HG03103 (cell line): ENCODE results near the gene P3H2.
"Not testable (repeated sequence)": the region's sequence is repeated elsewhere in the genome, so short reads cannot be mapped to it uniquely, and the experiment has no call there.

Experiments used
- ATAC-seq: cut with Tn5 transposase; IDR thresholded peaks from one replicate; pipeline ENCODE4 v1.9.1; 2021; ENCODE audit warnings: low read depth; ENCODE audit not compliant: unreplicated experiment

P3H2 gene, protein sequence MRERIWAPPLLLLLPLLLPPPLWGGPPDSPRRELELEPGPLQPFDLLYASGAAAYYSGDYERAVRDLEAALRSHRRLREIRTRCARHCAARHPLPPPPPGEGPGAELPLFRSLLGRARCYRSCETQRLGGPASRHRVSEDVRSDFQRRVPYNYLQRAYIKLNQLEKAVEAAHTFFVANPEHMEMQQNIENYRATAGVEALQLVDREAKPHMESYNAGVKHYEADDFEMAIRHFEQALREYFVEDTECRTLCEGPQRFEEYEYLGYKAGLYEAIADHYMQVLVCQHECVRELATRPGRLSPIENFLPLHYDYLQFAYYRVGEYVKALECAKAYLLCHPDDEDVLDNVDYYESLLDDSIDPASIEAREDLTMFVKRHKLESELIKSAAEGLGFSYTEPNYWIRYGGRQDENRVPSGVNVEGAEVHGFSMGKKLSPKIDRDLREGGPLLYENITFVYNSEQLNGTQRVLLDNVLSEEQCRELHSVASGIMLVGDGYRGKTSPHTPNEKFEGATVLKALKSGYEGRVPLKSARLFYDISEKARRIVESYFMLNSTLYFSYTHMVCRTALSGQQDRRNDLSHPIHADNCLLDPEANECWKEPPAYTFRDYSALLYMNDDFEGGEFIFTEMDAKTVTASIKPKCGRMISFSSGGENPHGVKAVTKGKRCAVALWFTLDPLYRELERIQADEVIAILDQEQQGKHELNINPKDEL

DNA sequence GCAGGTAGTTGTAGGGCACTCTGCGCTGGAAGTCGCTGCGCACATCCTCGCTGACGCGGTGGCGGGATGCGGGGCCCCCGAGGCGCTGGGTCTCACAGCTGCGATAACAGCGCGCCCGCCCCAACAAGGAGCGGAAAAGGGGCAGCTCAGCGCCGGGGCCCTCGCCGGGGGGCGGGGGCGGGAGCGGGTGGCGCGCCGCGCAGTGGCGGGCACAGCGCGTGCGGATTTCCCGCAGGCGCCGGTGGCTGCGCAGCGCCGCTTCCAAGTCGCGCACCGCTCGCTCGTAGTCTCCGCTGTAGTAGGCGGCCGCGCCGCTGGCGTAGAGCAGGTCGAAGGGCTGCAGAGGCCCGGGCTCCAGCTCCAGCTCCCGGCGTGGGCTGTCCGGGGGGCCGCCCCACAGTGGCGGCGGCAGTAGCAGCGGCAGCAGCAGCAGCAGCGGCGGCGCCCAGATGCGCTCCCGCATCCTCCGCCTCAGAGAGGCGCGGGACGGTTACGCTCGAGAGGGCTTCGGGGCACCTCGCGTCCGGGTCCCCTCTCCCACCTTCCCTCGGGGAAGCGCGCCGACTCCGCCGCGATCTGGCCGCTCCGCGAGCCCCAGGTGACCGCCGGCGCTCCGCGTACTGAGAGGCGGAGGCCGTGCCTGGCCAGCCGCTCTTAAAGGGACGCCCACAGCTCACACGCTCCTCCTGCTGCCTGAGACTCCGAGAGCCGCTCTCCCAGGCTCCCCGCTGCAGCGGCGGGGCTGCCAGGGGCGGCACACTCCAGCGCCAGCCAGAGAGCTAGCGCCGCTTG lies at the start of gene P3H2:
Gene P3H2, minus strand, starts transcription at position 629 of the 792 bp plus-strand sequence. Its CDS starts 166 bp downstream, at position 463.
- ATAC-seq = peak; percentile 80

- no peak for ATAC-seq
Measured at GRCh38 chr3:190169877-190170276, 49.2 kb upstream of the P3H2 start.

GRCh38 chr3:190169243-190169642 lies 48.5 kb upstream of the P3H2 start:
- ATAC-seq = no peak

DNA sequence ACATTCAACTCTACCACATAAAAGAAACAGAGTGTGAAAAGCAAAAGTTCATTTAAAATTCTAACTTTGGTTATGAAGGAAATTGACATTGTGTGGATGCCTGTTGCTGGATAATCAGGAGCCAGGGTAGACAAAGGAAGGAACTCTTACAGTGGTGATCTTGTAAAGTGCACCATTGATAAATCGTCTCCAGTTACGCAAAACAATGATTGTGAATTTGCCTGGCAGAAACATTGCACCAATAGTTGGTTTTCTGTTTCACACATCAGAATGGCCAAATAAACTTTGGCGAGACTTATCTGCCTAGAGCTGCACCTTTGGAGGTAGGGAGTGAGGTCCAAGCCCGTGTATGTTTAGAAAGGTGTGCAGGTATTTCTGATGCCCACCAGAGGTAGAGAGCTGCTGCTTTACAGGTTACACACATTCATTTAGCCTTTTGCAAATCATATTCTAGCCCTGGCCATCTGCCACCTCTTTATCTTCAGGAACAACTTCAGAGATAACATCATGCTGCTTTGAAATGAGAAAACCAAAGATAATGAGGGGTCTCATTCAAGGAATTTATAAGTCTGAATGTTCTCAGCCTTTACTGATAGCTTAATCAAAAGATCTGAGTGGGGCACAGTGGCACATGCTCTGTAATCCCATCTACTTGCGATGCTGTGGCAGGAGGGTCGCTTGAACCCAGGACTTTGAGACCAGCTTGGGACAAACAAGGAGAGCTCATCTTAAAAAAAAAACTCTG lies 47.4 kb upstream of the P3H2 start:
- no peak for ATAC-seq

GRCh38 chr3:190166948-190167347 lies 46.3 kb upstream of the P3H2 start:
- no peak for ATAC-seq

GRCh38 chr3:190165253-190165652 lies 44.6 kb upstream of the P3H2 start:
- no peak for ATAC-seq

DNA sequence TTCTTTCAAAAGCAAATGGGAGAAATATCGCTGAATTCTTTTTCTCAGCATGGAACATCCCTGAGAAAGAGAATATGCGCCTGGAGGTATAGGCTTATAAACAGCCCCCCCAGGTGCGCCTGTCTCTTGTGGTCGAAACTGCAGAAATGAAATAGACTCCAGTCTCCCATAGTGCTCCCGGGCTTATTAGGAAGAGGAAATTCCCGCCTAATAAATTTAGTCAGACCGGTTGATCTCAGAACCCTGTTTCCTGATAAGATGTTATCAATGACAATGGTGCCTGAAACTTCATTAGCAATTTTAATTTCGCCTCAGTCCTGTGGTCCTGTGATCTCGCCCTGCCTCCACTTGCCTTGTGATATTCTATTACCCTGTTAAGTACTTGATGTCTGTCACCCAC lies 41.3 kb upstream of the P3H2 start:
- not testable (repeated sequence) for ATAC-seq

- ATAC-seq = no peak
Measured at GRCh38 chr3:190159902-190160435, 39.3 kb upstream of the P3H2 start.

DNA sequence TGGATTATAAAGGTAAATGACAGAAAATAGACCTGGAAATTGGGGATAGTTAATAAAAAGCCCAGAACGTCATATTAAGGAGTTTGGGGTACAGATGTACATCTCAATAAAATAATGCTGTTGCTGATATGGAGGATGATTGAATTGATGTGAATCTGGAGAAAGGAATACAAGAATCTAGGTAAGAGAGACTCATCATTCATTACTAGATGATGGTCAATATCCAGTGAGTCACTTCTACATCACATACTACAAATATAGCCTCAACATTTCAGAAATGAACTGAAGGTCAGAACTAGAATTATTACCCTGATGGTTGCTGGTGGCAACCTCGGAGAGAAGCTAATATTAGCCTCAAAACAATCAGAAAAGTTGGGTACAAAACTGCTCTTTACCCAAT lies 37.6 kb upstream of the P3H2 start:
- ATAC-seq = no peak

DNA sequence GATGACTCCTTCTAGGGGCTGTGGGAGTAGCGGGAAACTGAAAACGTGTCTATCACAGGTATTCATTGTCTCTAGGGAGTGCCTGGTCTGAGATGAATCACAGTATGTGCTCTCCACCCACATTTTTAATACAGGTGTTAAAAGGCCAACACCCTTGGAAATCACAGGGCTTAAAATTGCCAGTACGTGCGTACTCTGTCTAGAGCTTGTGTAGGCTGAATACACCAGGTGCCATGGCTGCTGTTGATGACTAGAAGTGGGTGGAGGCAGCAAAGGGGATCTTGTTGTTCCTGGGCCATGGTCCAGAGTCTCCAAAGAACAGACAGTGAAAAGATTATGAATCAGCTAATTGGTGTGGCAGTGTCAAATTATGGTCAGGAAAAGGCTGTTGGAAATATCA lies 35.1 kb upstream of the P3H2 start:
- no peak for ATAC-seq

DNA sequence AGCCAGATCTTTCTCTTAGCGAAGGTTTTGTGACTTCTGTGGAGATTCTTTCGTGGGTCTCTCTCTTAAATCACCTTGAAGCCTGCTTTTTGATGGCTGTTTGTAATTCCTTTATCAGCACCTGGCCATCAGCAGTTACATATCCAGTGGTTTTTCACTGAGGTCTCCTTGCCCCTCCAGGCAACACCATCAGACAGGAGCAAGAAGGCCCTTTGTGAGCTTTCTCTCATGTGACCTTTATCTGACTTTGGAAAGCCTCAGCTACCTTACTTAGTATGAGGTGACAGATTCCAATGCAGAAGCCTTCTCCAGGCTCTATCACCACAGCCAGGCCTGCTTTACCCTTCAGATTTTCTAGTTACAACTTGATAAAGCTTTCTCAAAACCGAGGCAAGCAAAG lies 30.0 kb upstream of the P3H2 start:
- no peak for ATAC-seq

GRCh38 chr3:190149830-190150619 lies 29.3 kb upstream of the P3H2 start:
- not testable (repeated sequence) for ATAC-seq

DNA sequence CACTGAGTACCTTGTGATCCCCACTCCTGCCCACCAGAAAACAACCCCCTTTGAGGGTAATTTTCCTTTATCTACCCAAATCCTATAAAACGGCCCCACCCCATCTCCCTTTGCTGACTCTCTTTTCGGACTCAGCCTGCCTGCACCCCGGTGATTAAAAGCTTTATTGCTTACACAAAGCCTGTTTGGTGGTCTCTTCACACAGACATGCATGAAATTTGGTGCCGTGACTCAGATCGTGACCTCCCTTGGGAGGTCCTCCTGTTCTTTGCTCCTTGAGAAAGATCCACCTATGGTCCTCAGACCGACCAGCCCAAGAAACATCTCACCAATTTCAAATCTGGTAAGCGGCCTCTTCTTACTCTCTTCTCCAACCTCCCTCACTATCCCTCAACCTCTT lies 24.1 kb upstream of the P3H2 start:
- not testable (repeated sequence) for ATAC-seq

- no peak for ATAC-seq
Measured at GRCh38 chr3:190142041-190142440, 21.3 kb upstream of the P3H2 start.

GRCh38 chr3:190139365-190139764 lies 18.7 kb upstream of the P3H2 start:
- no peak for ATAC-seq

DNA sequence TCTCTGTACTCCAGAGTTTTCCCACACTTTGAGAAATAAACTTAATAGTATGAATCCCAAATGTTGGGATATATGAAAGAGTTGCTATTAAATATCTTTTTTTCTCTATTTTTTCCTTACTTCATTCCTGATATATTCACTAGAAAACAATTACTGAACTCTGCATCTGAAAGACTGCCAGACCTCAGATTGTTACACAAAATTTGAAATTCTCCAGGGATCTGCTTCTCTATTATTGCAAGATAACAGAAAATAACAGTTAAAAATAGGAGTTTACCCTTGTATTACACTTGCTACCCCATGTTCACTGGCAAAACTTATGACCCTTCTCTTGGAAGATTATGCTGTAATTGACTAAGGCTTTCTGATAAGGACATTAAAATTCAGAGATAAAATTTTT lies 11.7 kb upstream of the P3H2 start:
- ATAC-seq = no peak

DNA sequence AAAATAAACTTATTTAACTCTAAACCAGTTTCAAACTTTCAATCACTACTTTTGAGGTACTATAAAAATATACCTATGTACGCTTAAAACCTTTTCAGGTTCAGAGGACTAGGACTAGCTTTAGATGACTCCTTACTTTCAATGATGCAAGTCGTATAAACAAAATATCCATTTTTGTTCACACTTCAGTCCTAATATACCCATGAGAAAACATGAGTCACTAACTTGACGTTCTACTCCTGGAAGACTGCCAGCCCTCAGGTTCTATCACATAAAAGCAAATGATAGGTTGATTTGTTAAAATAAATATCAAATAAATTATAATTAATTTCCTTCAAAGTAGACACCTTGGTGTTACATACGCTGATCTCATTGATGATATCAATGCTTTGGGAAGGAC lies 10.6 kb upstream of the P3H2 start:
- ATAC-seq = no peak

DNA sequence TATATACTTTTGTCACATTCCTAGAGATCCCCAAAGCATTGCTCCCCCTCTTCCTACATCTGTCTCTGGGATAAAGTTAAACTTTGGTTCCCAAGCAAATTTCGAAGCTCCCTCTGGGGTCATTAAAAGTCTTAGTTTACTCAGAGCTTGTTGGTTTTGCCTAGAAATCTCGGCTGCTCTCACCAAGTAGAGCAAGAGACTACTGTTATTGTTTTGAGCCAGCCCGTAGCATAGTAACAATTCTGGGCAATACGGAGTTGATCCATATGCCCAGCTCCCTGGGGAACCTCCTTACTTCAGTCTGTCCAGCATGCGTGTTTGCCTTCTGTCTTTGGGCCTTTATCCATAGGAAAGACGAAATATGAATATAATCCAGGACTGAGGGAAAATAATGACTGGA lies 10.0 kb upstream of the P3H2 start:
- ATAC-seq = no peak

DNA sequence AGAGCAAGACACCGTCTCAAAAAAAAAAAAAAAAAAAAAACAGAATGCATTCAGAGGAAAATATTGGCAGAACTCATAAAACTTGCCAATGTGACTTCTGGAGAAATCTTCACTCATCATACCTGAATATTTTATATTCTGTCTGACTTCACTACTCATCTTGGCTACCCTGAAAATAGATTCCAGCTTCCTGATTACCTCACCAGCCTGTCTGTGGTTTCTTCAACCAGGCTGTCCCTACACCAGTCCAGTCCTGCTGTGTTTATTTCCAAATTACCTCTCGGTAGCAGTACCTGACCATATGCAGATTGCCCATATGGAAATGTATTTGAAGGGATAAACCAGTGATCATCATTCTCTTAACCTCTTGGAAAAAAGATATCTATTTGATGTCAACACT lies 9.3 kb upstream of the P3H2 start:
- ATAC-seq = no peak
